ENCODE data around the gene GDF10.

- TF ChIP-seq, protein P1, sequence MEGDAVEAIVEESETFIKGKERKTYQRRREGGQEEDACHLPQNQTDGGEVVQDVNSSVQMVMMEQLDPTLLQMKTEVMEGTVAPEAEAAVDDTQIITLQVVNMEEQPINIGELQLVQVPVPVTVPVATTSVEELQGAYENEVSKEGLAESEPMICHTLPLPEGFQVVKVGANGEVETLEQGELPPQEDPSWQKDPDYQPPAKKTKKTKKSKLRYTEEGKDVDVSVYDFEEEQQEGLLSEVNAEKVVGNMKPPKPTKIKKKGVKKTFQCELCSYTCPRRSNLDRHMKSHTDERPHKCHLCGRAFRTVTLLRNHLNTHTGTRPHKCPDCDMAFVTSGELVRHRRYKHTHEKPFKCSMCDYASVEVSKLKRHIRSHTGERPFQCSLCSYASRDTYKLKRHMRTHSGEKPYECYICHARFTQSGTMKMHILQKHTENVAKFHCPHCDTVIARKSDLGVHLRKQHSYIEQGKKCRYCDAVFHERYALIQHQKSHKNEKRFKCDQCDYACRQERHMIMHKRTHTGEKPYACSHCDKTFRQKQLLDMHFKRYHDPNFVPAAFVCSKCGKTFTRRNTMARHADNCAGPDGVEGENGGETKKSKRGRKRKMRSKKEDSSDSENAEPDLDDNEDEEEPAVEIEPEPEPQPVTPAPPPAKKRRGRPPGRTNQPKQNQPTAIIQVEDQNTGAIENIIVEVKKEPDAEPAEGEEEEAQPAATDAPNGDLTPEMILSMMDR (IDR thresholded peaks at IDR 0.05): no peak
- TF ChIP-seq POLR2AphosphoS5 (IDR thresholded peaks at IDR 0.05): no peak
These were observed 2.0 kb upstream of the GDF10 start for GRCh38 chr10:47297866-47298540.
